HepG2 (cell line): ENCODE results near the gene SRPRA. TPM values are rescaled to one million over a fixed set of nuclear protein-coding genes. Genes with fewer than 3 reads are reported as not detected.

Experiments
- HMGA1 ChIP-seq: sonication (generic); formaldehyde crosslinking; conservative IDR thresholded peaks from 2 replicates; pipeline ENCODE4 v1.4.0; 2020; ENCODE audit warnings: missing genetic modification reagents
- HNF4G ChIP-seq, 2 experiments: sonication (generic) in 1 of 2; formaldehyde crosslinking in 1 of 2; IDR thresholded peaks; 2 replicates each; pipeline versions ENCODE4 v1.4.0 to v1.6.1; 2011 to 2020; ENCODE audit warnings: borderline replicate concordance in 2 of 2, low read depth in 2 of 2, mild to moderate bottlenecking in 2 of 2, low read length in 1 of 2, missing genetic modification reagents in 1 of 2, moderate library complexity in 1 of 2
- ISX ChIP-seq: sonication (generic); formaldehyde crosslinking; conservative IDR thresholded peaks from 2 replicates; pipeline ENCODE4 v1.5.0; 2020; ENCODE audit warnings: missing genetic modification reagents
- KMT2B ChIP-seq: IDR thresholded peaks from 2 replicates; pipeline ENCODE4 v1.6.1; 2016; ENCODE audit warnings: missing genetic modification reagents, missing compliant biosample characterization
- MAF1 ChIP-seq: sonication (generic); formaldehyde crosslinking; IDR thresholded peaks from 2 replicates; pipeline ENCODE4 v1.5.0; 2020; ENCODE audit warnings: missing genetic modification reagents, borderline replicate concordance
- MIER2 ChIP-seq: IDR thresholded peaks from 2 replicates; pipeline ENCODE4 v1.6.1; 2016; ENCODE audit warnings: missing biosample characterization, missing genetic modification reagents
- MXD4 ChIP-seq: IDR thresholded peaks from 2 replicates; pipeline ENCODE4 v1.6.1; 2016; ENCODE audit warnings: mild to moderate bottlenecking, missing biosample characterization, missing genetic modification reagents
- NCOA2 ChIP-seq: sonication (generic); formaldehyde crosslinking; IDR thresholded peaks from 2 replicates; pipeline ENCODE4 v1.8.0; 2022; ENCODE audit warnings: inconsistent platforms
- NFIB ChIP-seq: sonication (generic); formaldehyde crosslinking; IDR thresholded peaks from 2 replicates; pipeline ENCODE4 v1.9.0; 2021; ENCODE audit warnings: missing genetic modification reagents, mild to moderate bottlenecking, borderline replicate concordance
- PRDM10 ChIP-seq: sonication (generic); formaldehyde crosslinking; IDR thresholded peaks from 2 replicates; pipeline ENCODE4 v1.4.0; 2020; ENCODE audit warnings: low read depth, missing genetic modification reagents
- PRDM15 ChIP-seq: sonication (generic); formaldehyde crosslinking; IDR thresholded peaks from 2 replicates; pipeline ENCODE4 v1.4.0; 2020; ENCODE audit warnings: missing genetic modification reagents
- U2AF1 ChIP-seq: fragments of 200-400 bp; formaldehyde crosslinking; optimal IDR thresholded peaks from 2 replicates; pipeline ENCODE3; 2017; ENCODE audit warnings: mild to moderate bottlenecking, low read depth, low read length
- ZC3H4 ChIP-seq: sonication (generic); formaldehyde crosslinking; IDR thresholded peaks from 2 replicates; pipeline ENCODE4 v1.4.0; 2020; ENCODE audit warnings: missing genetic modification reagents, borderline replicate concordance
- ZNF557 ChIP-seq: sonication (generic); formaldehyde crosslinking; IDR thresholded peaks from 2 replicates; pipeline ENCODE4 v1.4.0; 2020; ENCODE audit warnings: missing genetic modification reagents
- ZNF879 ChIP-seq: sonication (generic); formaldehyde crosslinking; IDR thresholded peaks from 2 replicates; pipeline ENCODE4 v1.8.1; 2023; ENCODE audit warnings: missing genetic modification reagents
- ZSCAN30 ChIP-seq: sonication (generic); formaldehyde crosslinking; IDR thresholded peaks from 2 replicates; pipeline ENCODE4 v1.5.0; 2020; ENCODE audit warnings: mild to moderate bottlenecking, missing genetic modification reagents
- polyA plus RNA-seq, 8 experiments: library from polyadenylated mRNA; depleted of rRNA in 3 of 8; stranded (reverse) in 7 of 8; unstranded in 1 of 8; fragments of >200 nt; fragmentation: Illumina TruSeq in 4 of 8; extraction: Trizol in 4 of 8; gene quantifications; 2 replicates each; pipeline versions ENCODE4 v1.2.1 to v1.2.3, GENCODE V29; 2011 to 2016; ENCODE audit warnings: low read depth in 4 of 8, missing spikeins in 1 of 8, mixed read lengths in 1 of 8; ENCODE audit not compliant: insufficient read depth in 1 of 8
- total RNA-seq, 5 experiments: library from RNA; depleted of rRNA; stranded (reverse); fragments of >200 nt; fragmentation: Illumina TruSeq; extraction: Trizol; gene quantifications; 2 replicates each; pipeline ENCODE4 v1.2.3, GENCODE V29; 2016; ENCODE audit warnings: low read depth in 1 of 5

The SRPRA gene
- total and polyA plus RNA-seq, 2 of the 13 experiments (the other 11 are each of a cell fraction or from before 2014, with no cell fraction given) = 27.7 to 64.6 TPM

GRCh38 chr11:126303623-126304456 lies 35.1 kb upstream of the SRPRA start, which contains the start of gene DCPS (continued):
- peak; percentile 89; the same call in 1 of the 2 replicates for TF ChIP-seq ZNF557 (CRISPR knock-in tag)
- no peak for TF ChIP-seq MAF1
- TF ChIP-seq U2AF1 = no peak
- peak; percentile 55; the same call in 1 of the 2 replicates for TF ChIP-seq PRDM15 (CRISPR knock-in tag)
- TF ChIP-seq KMT2B = peak; percentile 89
- TF ChIP-seq ISX (CRISPR knock-in tag) = peak; percentile 81; the same call in 1 of the 2 replicates
- TF ChIP-seq PRDM10 (CRISPR knock-in tag) = peak; percentile 97
- TF ChIP-seq HMGA1 (CRISPR knock-in tag) = no peak
- TF ChIP-seq ZNF879 (CRISPR knock-in tag) = no peak
- TF ChIP-seq HNF4G (IDR thresholded peaks at IDR 0.05; ENCODE audit: borderline replicate concordance, low read depth, low read length) = no peak
- TF ChIP-seq HNF4G (CRISPR knock-in tag; IDR thresholded peaks at IDR 0.05; ENCODE audit: borderline replicate concordance, low read depth) = no peak
- no peak; the same call in 1 of the 2 replicates for TF ChIP-seq NCOA2
- TF ChIP-seq ZC3H4 = 0 out of 2 replicates have a peak, but pooled peaks have one; percentile 62
- TF ChIP-seq MXD4 = peak; percentile 96
- no peak for TF ChIP-seq NFIB (CRISPR knock-in tag)
- no peak for TF ChIP-seq ZSCAN30
- TF ChIP-seq MIER2 (CRISPR knock-in tag) = peak; percentile 75
